ELF-1 (cell line): ENCODE results near the gene TMEM233.
A peak's percentile ranks its signal among the peaks of the same experiment; 100 is the strongest.

Experiments used
- DNase-seq: peaks from one replicate; pipeline ENCODE4 v3.0.0-alpha.2; 2016; ENCODE audit warnings: low read depth, low spot score

The TMEM233 gene

DNA sequence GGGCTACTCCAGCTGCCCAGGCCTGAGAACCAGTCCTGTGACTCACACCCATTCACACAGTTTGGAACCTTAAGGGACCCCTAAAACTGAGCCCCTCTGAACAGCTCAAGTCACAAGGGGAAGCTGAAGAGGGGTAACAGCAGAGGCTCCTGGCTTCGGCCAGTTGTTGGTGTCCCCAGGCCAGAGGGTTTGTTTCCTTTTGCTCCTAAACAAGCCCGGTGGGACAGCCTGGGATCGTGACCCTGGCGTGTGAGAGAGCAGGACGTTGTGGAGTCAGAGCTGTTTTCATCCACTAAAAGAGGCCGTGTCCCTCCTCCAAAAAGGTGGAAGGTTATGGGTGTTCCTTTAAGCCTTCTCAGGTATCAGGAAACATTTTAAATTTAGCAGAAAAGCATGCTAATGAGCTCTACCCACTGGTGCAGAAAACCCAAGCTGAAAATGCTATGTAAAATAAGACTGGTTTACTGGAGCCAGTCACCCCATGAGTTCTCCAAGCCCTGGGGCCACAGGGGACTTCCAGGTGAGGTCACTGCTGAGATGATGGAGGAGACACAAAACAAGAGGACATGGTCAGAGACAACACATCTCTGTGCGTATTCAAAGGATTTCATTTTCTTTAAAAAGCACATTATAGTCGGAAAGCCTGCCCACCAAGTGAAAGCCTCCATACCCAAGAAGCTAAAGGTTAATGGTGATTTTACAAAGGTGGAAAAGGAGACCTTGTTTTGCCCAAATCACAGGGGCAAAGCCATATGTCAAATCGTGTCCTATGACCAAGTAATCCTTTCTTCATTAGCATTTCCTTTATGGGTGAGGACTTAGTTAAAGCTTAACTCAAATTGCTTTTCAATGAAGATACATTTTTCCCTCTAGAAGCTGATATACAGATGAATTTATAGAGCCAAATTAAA is 88.4 kb downstream of the TMEM233 start:
- DNase-seq, result peak; percentile 22

DNA sequence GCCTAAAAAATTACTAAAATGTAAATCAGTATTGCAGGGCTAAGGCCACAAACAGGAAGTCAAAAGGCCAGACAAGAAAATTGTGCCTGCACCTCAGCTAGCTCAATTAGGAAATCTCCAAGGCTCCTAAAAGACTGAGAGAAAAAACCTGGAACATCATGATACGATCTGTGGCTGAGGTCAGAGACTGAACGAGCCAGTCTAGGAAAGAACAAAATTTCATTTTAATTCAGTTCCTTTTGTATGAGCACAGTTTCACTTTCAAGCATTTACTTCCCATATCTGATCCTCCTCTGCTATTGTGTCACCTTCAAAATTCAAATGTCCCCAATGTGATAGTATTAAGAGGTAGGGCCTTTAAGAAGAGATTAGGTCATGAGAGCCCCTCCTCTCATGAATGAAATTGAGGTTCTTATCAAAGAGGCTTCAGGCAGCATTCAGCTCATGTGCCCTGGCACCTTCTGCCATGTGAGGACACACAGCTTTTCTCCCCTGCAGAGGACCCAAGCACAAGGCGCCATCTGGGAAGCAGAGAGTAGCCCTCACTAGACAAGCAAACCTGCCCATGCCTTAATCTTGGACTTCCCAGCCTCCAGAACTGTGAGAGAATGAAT is 89.2 kb downstream of the TMEM233 start:
- no peak for DNase-seq

DNA sequence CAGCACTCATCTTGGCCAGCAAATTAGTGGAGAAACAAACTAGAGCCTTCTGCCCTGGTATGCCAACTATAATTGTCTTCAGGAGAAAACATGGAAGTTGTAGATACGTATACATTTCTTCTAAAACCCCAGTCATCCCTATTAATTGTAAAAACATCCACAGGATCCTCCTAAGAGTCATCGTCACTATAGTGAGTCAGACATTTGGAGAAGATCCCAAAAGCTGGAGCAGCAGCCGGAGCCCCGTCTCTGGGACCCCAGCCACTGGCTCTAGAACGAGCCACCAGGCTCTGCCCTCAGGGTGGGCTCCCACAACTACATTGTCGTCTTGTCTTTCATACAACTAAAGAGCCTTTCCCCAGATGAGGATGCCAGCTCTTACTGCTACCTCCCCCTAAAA is 89.8 kb downstream of the TMEM233 start:
- DNase-seq, result no peak

DNA sequence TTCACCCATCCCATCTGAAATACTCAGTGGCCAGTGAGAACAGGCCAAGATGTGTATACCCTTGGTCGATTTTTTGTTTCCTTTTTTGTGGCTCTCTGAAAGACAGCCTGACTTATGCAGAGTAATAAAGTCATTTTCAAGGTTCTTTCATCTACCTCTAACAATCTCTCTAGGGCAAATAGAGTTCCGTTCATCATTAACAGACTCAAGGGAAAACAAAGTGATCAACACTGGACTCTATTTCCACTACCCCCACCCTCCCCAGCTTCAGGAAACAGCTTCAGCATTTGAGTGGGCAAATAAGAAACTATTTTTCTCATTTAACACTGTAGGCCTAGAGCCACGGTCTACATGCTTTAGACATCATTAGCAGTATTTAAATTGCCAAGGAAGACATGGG is 90.2 kb downstream of the TMEM233 start:
- no peak for DNase-seq

DNA sequence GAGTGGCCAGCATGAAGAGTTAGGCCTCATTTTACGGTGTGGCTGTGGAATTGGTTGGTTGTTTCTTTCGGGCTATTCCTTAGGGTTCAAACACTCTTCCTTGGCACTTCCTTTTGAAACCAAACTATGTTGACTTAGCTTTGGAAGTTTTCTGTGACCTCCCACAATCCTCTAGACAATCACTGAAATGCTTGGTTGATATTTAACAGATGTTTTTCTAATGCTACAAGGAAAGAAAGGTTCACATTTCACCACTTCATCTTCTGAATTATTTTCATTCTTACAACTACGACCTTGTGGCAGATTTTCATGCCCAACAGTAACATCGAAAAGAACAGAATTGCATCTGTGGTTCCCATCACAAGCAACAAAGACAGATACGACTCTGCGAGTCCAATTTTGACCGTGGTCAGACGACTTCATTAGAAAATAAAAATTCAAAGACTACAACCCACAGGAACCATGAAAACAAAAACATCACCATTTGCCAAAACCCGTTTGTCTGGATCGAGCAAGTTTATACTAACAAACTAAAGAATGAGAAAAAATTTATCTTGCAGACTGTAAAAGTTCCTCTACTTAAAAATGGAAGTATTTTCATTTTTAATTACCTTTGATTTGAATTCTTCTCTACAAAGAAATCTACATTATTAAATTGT is 91.3 kb downstream of the TMEM233 start:
- DNase-seq, result no peak

DNA sequence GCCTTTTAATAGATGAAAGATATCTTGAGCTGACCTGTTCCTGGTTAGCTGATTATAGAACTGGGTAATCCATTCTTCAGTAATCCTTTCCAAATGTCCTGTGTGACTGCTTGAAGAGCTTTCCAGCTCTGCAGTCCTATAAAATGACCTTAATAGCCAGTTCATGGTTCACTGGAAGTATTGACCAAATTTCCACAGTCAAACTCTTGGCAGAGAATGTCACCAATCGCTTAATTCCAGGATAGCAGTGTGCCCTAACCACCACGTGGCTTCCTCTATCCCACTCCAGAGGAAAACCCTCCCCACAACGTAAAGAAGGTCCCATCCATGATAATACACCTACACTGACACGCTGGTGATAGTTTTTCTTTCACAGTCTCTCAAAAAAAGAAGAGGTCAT is 91.8 kb downstream of the TMEM233 start:
- no peak for DNase-seq

DNA sequence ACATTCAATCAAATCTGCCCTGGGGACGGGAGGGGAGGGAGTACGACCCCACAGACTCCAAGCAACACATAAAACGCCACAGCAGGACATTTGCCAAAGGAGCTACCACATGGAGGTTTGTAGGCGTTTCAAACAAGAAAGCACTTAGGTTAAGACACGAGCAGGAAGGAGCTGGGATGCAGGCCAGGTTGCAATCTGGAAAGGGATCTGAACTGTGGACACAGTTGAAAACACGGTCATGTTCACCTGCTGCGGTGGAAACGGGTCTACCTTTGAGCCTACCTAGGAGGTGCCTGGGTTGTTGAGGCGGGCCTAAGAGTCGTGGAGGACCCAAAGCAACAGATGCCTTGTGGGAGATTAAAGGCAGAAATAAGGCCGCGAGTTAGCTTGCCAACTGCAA is 92.8 kb downstream of the TMEM233 start:
- DNase-seq, result peak; percentile 14

DNA sequence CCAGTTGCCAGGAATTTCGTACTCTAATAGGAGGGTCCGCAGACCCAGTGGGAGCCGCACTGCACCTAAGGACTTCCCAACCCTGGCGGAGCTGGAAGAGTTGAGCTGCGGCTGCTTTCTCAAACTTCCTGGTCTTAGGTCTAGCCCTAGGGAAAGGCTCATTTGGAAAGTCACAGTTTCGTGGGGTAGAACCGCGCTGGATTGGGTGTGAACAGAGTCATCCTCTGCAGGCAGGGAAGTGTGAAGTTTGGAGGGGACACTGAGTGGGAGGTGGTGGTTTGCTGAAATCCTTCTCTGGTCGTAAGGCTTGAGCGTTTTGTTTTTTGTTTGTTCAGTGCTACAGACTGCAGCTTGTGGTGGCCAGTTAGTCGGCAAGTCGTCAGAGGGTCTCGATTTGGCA is 93.2 kb downstream of the TMEM233 start:
- peak; percentile 6 for DNase-seq

DNA sequence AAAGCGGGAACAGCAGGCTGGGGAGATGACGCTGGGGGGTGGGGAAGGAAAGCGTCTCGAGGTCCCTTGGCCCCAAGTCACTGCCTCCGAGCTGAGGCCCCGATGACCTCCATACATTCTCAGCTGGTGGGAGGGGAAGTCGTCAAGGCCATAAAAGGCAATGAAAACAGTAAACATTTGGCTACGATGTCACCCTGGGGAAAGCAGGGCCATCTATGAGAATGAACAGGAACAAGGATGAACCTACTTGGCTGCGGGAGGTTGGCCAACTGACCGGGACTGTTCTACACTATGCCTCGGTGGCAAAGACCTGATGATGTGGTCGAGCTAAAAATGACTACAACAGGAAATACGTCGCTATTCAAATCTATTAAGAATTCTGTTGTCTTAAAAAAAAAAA is 93.8 kb downstream of the TMEM233 start:
- peak; percentile 27 for DNase-seq

DNA sequence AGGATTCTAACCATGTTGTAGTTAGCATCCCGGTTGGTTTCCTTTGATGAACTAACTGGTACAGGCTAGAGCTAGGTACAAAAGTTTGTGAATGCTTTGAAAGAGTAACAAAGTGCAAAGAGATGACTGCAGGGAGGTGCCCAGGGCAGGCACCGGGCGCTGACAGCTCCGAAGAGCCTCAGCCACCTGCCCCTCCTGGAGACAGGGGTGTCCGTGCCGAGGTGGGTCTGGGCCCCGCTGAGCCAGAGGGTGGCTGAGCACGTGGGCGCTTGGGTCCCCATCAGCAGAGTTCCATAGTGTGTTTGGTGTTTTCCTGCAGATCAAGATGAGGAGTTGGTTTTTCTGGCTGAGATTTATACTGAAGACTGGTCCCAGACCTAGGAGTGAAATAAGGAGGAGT is 94.3 kb downstream of the TMEM233 start:
- no peak for DNase-seq

DNA sequence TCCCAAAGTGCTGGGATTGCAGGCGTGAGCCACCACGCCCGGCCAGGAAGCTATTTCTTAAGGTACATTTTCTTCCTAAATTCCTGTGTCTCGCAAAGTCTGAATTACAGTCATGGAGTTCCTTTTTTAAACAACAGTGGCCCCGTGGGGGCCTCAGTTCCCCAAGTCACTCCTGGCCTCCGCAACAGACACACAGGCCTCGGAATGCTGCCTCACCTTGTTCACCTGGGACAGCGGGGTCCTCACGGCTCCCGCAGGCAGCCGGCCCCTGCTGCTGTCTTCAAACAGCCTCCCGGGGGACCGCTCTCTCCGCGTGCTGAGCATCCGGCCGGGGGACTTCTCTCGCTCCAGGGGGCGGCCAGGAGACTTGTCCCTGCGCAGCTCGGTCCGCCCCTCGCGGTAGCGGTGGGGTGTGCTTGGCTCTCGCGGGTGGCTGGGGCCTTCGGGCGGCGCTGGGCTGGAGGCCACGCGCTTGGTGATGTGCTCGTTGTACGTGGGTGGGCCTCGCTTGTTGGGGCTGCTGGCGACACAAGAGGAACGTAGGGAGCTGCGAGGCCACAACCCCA is 96.4 kb downstream of the TMEM233 start:
- no peak for DNase-seq

DNA sequence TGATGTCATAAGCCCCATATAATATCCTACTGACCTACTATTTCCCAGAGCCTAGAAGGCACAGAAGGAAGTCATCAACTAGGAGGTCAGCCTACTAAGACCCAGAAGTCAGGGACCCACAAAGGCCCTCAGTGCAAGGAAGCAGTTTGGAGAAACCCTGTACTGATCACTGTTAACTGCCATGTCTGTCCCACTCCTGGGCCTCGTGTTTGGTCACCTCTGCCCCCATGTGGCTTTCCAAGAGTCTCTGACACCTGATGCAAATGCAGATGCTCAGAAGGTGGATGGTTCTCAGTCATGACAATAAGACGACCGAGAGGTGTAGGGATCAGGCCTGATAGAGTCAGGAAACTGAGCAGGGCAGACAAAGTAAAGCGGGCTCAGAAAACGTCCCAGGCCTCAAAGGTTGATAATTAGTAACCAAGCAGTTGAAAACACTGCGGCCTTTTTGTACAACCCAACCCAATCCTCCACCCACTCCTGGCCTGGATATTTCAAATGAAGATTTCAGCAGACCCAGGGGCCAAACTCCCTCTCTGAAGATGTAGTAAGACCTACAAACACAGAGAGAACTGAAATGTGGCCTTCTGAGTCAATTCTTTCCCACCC is 97.7 kb downstream of the TMEM233 start:
- no peak for DNase-seq

DNA sequence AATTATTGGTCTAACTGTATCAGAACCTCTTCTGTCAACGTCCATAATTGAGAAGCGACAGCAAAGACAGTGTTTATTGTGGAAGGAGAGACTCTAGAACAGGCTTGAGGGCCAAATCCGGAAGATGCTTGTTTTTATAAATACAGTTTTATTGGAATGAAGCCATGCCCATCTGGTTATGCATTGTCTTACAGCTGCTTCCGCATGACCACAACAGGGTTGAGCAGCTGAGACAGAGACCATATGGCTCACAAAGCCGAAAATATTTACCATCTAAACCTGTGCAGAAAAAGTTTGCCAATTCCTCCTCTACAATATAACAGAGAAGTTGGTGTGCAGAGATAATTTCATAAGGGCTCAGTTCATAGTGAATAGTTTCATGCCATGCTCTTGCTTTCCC is 98.8 kb downstream of the TMEM233 start:
- DNase-seq, result no peak
